ENCODE measurements around the gene SLC4A5. TPM values are rescaled to one million over a fixed set of nuclear protein-coding genes. Genes with fewer than 3 reads are reported as not detected.

The SLC4A5 gene
- total RNA-seq, 1 donor from 2014 or later: 8.2 TPM

- H3K4me1 Mint-ChIP-seq (ENCODE audit: low read depth, unreplicated experiment): peaks cover 6% of the 10 kb centered on the region
- DNase-seq: no peak
- no peaks in the 10 kb centered on the region for H3K9me3 Mint-ChIP-seq (ENCODE audit: unreplicated experiment)
- H3K36me3 Mint-ChIP-seq (ENCODE audit: unreplicated experiment): no peaks in the 10 kb centered on the region
- no peak overlapping the region for H3K4me3 Mint-ChIP-seq (ENCODE audit: unreplicated experiment)
- H3K27ac Mint-ChIP-seq (ENCODE audit: unreplicated experiment): no peak overlapping the region
- H3K27me3 Mint-ChIP-seq (ENCODE audit: unreplicated experiment): no peaks in the 10 kb centered on the region
- no peak for TF ChIP-seq CTCF (IDR thresholded peaks at IDR 0.05; ENCODE audit: partially characterized antibody, unreplicated experiment)
Observed at GRCh38 chr2:74325815-74326214, 17.4 kb downstream of the SLC4A5 start.

- Mint-ChIP-seq H3K9me3 (ENCODE audit: unreplicated experiment) (no peaks in the 10 kb centered on the region), H3K36me3 (ENCODE audit: unreplicated experiment) (no peaks in the 10 kb centered on the region), H3K4me1 (ENCODE audit: low read depth, unreplicated experiment) (peaks cover 11% of the 10 kb centered on the region), H3K27ac (ENCODE audit: unreplicated experiment) (no peak overlapping the region), H3K27me3 (ENCODE audit: unreplicated experiment) (no peaks in the 10 kb centered on the region), H3K4me3 (ENCODE audit: unreplicated experiment) (no peak overlapping the region)
- TF ChIP-seq CTCF (IDR thresholded peaks at IDR 0.05; ENCODE audit: partially characterized antibody, unreplicated experiment): no peak
- DNase-seq: no peak
Observed at GRCh38 chr2:74321737-74322136, 21.5 kb downstream of the SLC4A5 start.

GRCh38 chr2:74317701-74318100 lies 25.5 kb downstream of the SLC4A5 start:
- Mint-ChIP-seq H3K4me1 (ENCODE audit: low read depth, unreplicated experiment) (peaks cover 5% of the 10 kb centered on the region), H3K27ac (ENCODE audit: unreplicated experiment) (no peak overlapping the region), H3K27me3 (ENCODE audit: unreplicated experiment) (no peaks in the 10 kb centered on the region), H3K4me3 (ENCODE audit: unreplicated experiment) (no peak overlapping the region), H3K36me3 (ENCODE audit: unreplicated experiment) (no peaks in the 10 kb centered on the region), H3K9me3 (ENCODE audit: unreplicated experiment) (no peaks in the 10 kb centered on the region)
- no peak for TF ChIP-seq CTCF (IDR thresholded peaks at IDR 0.05; ENCODE audit: partially characterized antibody, unreplicated experiment)
- no peak for DNase-seq

DNA sequence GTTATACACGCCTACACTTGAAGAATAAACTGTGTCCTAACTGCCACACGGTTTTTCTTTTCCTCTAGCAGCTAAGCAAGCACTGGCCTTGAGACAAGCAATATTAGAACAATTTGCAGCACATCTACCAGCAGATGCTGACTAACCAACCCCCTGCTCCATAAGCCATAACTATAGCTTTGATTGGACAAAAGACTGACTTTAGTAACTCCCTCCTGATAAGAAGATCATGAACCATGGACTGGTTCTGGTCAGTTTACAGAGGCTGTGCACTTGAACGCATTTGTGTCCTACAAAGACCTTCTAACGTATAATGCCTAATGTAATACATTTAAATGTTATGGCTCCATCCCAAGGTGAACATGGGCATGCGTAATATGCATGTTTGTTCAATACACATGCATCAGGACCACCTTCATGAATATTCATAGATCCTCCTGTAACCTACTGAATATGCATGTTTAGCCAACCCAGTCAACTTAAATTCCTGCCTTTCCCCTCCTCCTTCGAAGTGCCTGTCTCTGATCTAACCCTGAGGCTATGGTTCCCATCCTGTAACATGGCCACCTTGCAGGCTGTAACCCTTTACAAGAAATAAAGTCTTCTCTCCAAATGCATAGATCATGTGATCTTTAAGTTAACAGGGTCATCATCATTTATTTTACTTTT lies 26.5 kb downstream of the SLC4A5 start:
- Mint-ChIP-seq H3K27me3 (ENCODE audit: unreplicated experiment) (no peaks in the 10 kb centered on the region), H3K4me1 (ENCODE audit: low read depth, unreplicated experiment) (peaks cover 5% of the 10 kb centered on the region), H3K4me3 (ENCODE audit: unreplicated experiment) (no peak overlapping the region), H3K9me3 (ENCODE audit: unreplicated experiment) (no peaks in the 10 kb centered on the region), H3K27ac (ENCODE audit: unreplicated experiment) (no peak overlapping the region), H3K36me3 (ENCODE audit: unreplicated experiment) (no peaks in the 10 kb centered on the region)
- no peak for TF ChIP-seq CTCF (IDR thresholded peaks at IDR 0.05; ENCODE audit: partially characterized antibody, unreplicated experiment)
- DNase-seq: no peak

- no peak for DNase-seq
- H3K9me3 Mint-ChIP-seq (ENCODE audit: unreplicated experiment): no peaks in the 10 kb centered on the region
- no peak for TF ChIP-seq CTCF (IDR thresholded peaks at IDR 0.05; ENCODE audit: partially characterized antibody, unreplicated experiment)
- H3K27ac Mint-ChIP-seq (ENCODE audit: unreplicated experiment): no peak overlapping the region
- no peak overlapping the region for H3K4me3 Mint-ChIP-seq (ENCODE audit: unreplicated experiment)
- H3K4me1 Mint-ChIP-seq (ENCODE audit: low read depth, unreplicated experiment): peaks cover 5% of the 10 kb centered on the region
- peaks cover 8% of the 10 kb centered on the region for H3K36me3 Mint-ChIP-seq (ENCODE audit: unreplicated experiment)
- H3K27me3 Mint-ChIP-seq (ENCODE audit: unreplicated experiment): no peaks in the 10 kb centered on the region
Observed at GRCh38 chr2:74314107-74314506, 29.1 kb downstream of the SLC4A5 start.

Measured in glutamatergic neuron (in vitro differentiated cells).